BJ (cell line): Measurements from ENCODE around the gene SEMA3D. TPM values are rescaled to one million over a fixed set of nuclear protein-coding genes. Genes with fewer than 3 reads are reported as not detected.

ENCODE experiments used
- CTCF ChIA-PET: fragments of 350-600 bp; formaldehyde crosslinking; extraction: SDS; loops from one replicate; lab custom pipeline; 2021; ENCODE audit warnings: antibody characterized with exemption, inconsistent platforms; lab: Yijun Ruan, JAX
- POLR2A ChIA-PET: fragments of 300-600 bp; sonication (Branson Sonifier 250); formaldehyde crosslinking; extraction: SDS; loops from one replicate; lab custom pipeline; 2021; ENCODE audit warnings: antibody characterized with exemption; lab: Charles Lee
- DNase-seq: peaks from one replicate; pipeline ENCODE4 v3.0.0-alpha.2; 2011; ENCODE audit warnings: low read depth
- H3K27me3 ChIP-seq: 2 replicates; pipeline ENCODE4 v1.6.0; 2011; ENCODE audit warnings: low read length; ENCODE audit not compliant: control insufficient read depth, insufficient read depth
- H3K36me3 ChIP-seq: 2 replicates; pipeline ENCODE4 v1.5.1; 2011; ENCODE audit warnings: low read length; ENCODE audit not compliant: control insufficient read depth, insufficient read depth
- H3K4me3 ChIP-seq: 2 replicates; pipeline ENCODE4 v1.5.1; 2011; ENCODE audit warnings: low read depth, mild to moderate bottlenecking, control low read depth, low read length
- polyA plus RNA-seq: library from polyadenylated mRNA; depleted of rRNA; stranded (reverse); fragments of >200 nt; gene quantifications from 2 replicates; pipeline ENCODE4 v1.2.3, GENCODE V29; 2011
- TF ChIP-seq, protein P1 (sequence below): IDR thresholded peaks from 2 replicates; pipeline ENCODE4 v1.5.1; 2011; ENCODE audit warnings: low read depth, mild to moderate bottlenecking, control low read depth, inconsistent platforms, low read length, moderate library complexity; ENCODE audit not compliant: insufficient read depth

Gene SEMA3D
- polyA plus RNA-seq, 1 experiment: 19.9 TPM

DNA sequence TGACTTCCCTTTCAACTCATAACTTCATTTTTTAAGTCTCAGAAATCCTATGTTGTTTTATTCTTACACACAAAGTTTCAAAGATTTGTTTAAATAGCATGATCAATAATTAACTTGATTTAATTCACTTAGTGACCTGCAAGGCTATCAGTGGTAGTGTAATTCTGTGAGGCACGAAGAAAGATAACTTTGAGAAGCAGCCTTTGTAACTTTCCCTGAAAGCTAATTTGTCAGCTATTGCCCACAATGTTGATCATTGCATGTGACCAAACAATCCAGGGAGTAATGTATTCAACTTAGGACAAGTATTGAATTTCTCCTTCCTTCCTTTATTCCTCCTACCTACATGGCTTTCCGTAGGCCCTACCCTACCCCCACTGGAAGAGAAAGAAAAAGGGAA, 111.0 kb downstream of the SEMA3D start:
- CTCF ChIA-PET: interaction anchor here (1.3 kb wide), 1 partner anchor 478 kb away, joined by 3 read pairs; no protein-coding TSS in a partner anchor
- no peaks in the 10 kb centered on the region for H3K36me3 ChIP-seq
- TF ChIP-seq, protein P1, sequence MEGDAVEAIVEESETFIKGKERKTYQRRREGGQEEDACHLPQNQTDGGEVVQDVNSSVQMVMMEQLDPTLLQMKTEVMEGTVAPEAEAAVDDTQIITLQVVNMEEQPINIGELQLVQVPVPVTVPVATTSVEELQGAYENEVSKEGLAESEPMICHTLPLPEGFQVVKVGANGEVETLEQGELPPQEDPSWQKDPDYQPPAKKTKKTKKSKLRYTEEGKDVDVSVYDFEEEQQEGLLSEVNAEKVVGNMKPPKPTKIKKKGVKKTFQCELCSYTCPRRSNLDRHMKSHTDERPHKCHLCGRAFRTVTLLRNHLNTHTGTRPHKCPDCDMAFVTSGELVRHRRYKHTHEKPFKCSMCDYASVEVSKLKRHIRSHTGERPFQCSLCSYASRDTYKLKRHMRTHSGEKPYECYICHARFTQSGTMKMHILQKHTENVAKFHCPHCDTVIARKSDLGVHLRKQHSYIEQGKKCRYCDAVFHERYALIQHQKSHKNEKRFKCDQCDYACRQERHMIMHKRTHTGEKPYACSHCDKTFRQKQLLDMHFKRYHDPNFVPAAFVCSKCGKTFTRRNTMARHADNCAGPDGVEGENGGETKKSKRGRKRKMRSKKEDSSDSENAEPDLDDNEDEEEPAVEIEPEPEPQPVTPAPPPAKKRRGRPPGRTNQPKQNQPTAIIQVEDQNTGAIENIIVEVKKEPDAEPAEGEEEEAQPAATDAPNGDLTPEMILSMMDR: no peak
- POLR2A ChIA-PET: no interaction called here
- DNase-seq: no peak
- no peaks in the 10 kb centered on the region for H3K27me3 ChIP-seq
- H3K4me3 ChIP-seq: no peak overlapping the region

DNA sequence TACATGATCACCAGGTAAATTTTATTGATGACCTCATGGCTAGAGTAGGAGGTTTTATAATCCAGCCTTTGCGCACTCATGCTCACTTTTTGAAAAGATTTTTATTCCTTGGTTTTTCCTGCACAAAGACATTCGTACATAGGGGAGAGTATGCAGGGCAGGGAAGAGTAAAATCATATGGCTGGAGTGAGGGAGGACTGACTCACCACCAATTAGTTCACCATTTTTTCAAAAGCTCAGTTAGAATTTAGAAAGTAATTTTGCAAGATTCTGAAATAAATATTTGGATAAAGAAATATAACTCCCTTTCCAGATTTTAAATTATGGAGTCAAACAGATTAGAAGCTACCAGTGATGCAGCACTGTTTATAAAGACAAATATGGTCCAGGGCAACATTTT, 111.9 kb downstream of the SEMA3D start:
- no peaks in the 10 kb centered on the region for H3K36me3 ChIP-seq
- no peak overlapping the region for H3K4me3 ChIP-seq
- ChIA-PET CTCF (no interaction called here), POLR2A (no interaction called here)
- H3K27me3 ChIP-seq: no peaks in the 10 kb centered on the region
- DNase-seq: no peak
- TF ChIP-seq, protein P1: no peak

DNA sequence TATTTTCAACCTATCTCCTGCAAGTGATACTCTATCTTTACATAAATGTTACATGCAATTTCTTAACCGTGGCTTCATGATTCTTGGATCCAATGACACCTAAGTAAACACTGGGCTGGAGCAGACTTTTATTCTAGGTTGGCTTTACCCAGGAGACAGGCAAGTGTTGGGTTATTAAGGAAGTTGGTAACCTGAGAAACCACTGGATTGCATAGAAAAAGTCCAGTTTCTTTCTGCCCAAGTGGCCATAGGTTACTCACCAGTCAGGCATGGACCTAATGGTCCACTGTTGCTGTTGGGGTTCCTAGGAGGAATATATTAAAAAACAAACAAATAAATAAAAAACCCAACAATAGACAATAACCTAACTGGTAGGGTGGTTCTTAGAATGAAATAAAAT, 112.8 kb downstream of the SEMA3D start:
- Histone ChIP-seq H3K36me3 (no peaks in the 10 kb centered on the region), H3K4me3 (no peak overlapping the region), H3K27me3 (no peaks in the 10 kb centered on the region)
- TF ChIP-seq, protein P1: no peak
- ChIA-PET POLR2A (no interaction called here), CTCF (no interaction called here)
- no peak for DNase-seq

DNA sequence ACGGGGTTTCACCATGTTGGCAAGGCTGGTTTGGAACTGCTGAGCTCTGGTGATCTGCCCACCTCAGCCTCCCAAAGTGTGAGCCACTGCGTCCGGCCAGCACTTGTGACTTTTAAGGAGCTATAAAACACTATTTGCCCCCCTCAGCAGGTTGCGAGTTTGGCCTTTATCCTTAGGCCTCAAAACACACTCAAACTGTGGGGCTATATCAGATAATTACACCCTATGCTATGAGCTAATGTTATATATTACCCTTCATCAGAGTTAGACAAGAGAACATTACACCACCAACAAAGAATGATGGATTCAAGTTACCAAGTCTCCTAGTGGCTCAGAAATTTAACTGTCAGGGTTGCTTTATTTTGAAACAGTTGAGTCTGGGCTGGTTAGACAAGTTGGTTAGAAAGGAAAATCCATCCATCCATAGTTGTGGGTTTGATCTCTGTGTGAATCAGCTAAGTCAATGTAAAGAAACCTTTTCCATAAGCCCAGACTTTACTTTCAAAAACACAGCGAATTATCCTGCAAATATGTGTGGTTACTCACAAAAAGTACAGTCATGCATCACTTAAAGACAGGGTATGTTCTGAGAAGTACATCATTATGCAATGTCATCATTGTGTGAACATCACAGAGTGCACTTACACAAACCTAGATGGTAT, 115.8 kb downstream of the SEMA3D start:
- H3K4me3 ChIP-seq: no peak overlapping the region
- ChIA-PET CTCF (interaction anchor here (0.9 to 1.6 kb wide), 3 partner anchors 13 to 43 kb away, joined by 3 to 7 read pairs (median 3); no protein-coding TSS in a partner anchor), POLR2A (no interaction called here)
- no peaks in the 10 kb centered on the region for H3K27me3 ChIP-seq
- H3K36me3 ChIP-seq: no peaks in the 10 kb centered on the region
- DNase-seq: no peak
- TF ChIP-seq, protein P1: no peak

DNA sequence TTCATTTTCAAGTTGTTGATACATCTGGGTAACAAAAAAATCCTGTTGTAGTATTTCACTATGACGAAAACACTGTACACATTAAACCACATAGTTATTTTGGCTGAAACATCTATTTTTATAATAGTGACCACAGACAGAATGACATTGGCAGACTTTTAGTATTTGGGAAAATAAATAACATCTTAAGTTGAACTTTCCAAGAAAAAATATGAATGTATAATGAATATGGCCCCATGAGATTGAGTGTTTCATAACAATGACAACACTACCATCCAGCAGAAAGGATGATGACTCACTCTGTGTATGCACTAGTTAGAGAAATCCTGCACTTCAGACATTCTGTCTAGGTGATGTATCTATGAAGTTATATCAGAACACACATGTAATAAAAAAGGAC, 118.1 kb downstream of the SEMA3D start:
- TF ChIP-seq, protein P1: no peak
- no peak for DNase-seq
- Histone ChIP-seq H3K36me3 (no peaks in the 10 kb centered on the region), H3K27me3 (no peaks in the 10 kb centered on the region), H3K4me3 (no peak overlapping the region)
- CTCF ChIA-PET: no interaction called here
- POLR2A ChIA-PET: no interaction called here
